HepG2 (cell line): ENCODE results near the gene CALR. TPM values are rescaled to one million over a fixed set of nuclear protein-coding genes. Genes with fewer than 3 reads are reported as not detected.

Source experiments
- ATF2 ChIP-seq: sonication (generic); formaldehyde crosslinking; IDR thresholded peaks from 2 replicates; pipeline ENCODE4 v1.4.0; 2020; ENCODE audit warnings: missing genetic modification reagents
- EED ChIP-seq: sonication (generic); formaldehyde crosslinking; IDR thresholded peaks from 2 replicates; pipeline ENCODE4 v1.5.0; 2020; ENCODE audit warnings: mild to moderate bottlenecking, missing genetic modification reagents
- EHMT2 ChIP-seq: fragments of 200-600 bp; sonication (generic); IDR thresholded peaks from 2 replicates; pipeline ENCODE4 v1.7.0; 2017; ENCODE audit warnings: antibody characterized with exemption, low read depth, low read length, borderline replicate concordance
- GLI4 ChIP-seq: sonication (generic); formaldehyde crosslinking; IDR thresholded peaks from 2 replicates; pipeline ENCODE4 v1.5.1; 2020; ENCODE audit warnings: missing genetic modification reagents, mild to moderate bottlenecking, moderate library complexity, borderline replicate concordance
- GPBP1L1 ChIP-seq: sonication (generic); formaldehyde crosslinking; IDR thresholded peaks from 2 replicates; pipeline ENCODE4 v1.5.0; 2020; ENCODE audit warnings: mild to moderate bottlenecking, missing genetic modification reagents
- GTF3A ChIP-seq: sonication (generic); formaldehyde crosslinking; conservative IDR thresholded peaks from 2 replicates; pipeline ENCODE4 v1.4.0; 2020; ENCODE audit warnings: mild to moderate bottlenecking, missing genetic modification reagents
- HES4 ChIP-seq: sonication (generic); formaldehyde crosslinking; IDR thresholded peaks from 2 replicates; pipeline ENCODE4 v1.9.0; 2021; ENCODE audit warnings: mild to moderate bottlenecking, missing genetic modification reagents, borderline replicate concordance
- HNRNPLL ChIP-seq: fragments of 200-400 bp; formaldehyde crosslinking; IDR thresholded peaks from 2 replicates; pipeline ENCODE4 v1.6.1; 2017; ENCODE audit warnings: mild to moderate bottlenecking, low read depth, low read length; ENCODE audit not compliant: poor library complexity, severe bottlenecking
- NRL ChIP-seq: sonication (generic); formaldehyde crosslinking; IDR thresholded peaks from 2 replicates; pipeline ENCODE4 v1.5.0; 2020; ENCODE audit warnings: missing genetic modification reagents, mild to moderate bottlenecking, moderate library complexity, borderline replicate concordance
- RELA ChIP-seq: sonication (generic); formaldehyde crosslinking; IDR thresholded peaks from 2 replicates; pipeline ENCODE4 v1.4.0; 2020; ENCODE audit warnings: missing genetic modification reagents
- SALL1 ChIP-seq: sonication (generic); formaldehyde crosslinking; IDR thresholded peaks from 2 replicates; pipeline ENCODE4 v1.8.0; 2022; ENCODE audit warnings: mild to moderate bottlenecking, missing genetic modification reagents
- SOX5 ChIP-seq: IDR thresholded peaks from 2 replicates; pipeline ENCODE4 v1.6.1; 2016; ENCODE audit warnings: borderline replicate concordance
- SUZ12 ChIP-seq: fragments of 150-350 bp; IDR thresholded peaks from 2 replicates; pipeline ENCODE4 v1.6.1; 2014; ENCODE audit warnings: low read depth, low read length
- TEAD3 ChIP-seq: optimal IDR thresholded peaks from 2 replicates; pipeline ENCODE3; 2016; ENCODE audit warnings: borderline replicate concordance
- THAP11 ChIP-seq: IDR thresholded peaks from 2 replicates; pipeline ENCODE4 v1.6.1; 2016; ENCODE audit warnings: missing biosample characterization, missing genetic modification reagents
- ZKSCAN5 ChIP-seq: sonication (generic); formaldehyde crosslinking; IDR thresholded peaks from 2 replicates; pipeline ENCODE4 v1.5.1; 2020; ENCODE audit warnings: mild to moderate bottlenecking, missing genetic modification reagents
- ZNF484 ChIP-seq: sonication (generic); formaldehyde crosslinking; IDR thresholded peaks from 2 replicates; pipeline ENCODE4 v1.5.1; 2020; ENCODE audit warnings: mild to moderate bottlenecking, low read depth, missing genetic modification reagents, borderline replicate concordance
- ZNF574 ChIP-seq: sonication (generic); formaldehyde crosslinking; IDR thresholded peaks from 2 replicates; pipeline ENCODE4 v1.4.0; 2020; ENCODE audit warnings: missing genetic modification reagents
- ZNF577 ChIP-seq: sonication (generic); formaldehyde crosslinking; IDR thresholded peaks from 2 replicates; pipeline ENCODE4 v1.4.0; 2020; ENCODE audit warnings: mild to moderate bottlenecking, low read depth, missing genetic modification reagents, borderline replicate concordance
- polyA plus RNA-seq, 8 experiments: library from polyadenylated mRNA; depleted of rRNA in 3 of 8; stranded (reverse) in 7 of 8; unstranded in 1 of 8; fragments of >200 nt; fragmentation: Illumina TruSeq in 4 of 8; extraction: Trizol in 4 of 8; gene quantifications; 2 replicates each; pipeline versions ENCODE4 v1.2.1 to v1.2.3, GENCODE V29; 2011 to 2016; ENCODE audit warnings: low read depth in 4 of 8, missing spikeins in 1 of 8, mixed read lengths in 1 of 8; ENCODE audit not compliant: insufficient read depth in 1 of 8
- total RNA-seq, 5 experiments: library from RNA; depleted of rRNA; stranded (reverse); fragments of >200 nt; fragmentation: Illumina TruSeq; extraction: Trizol; gene quantifications; 2 replicates each; pipeline ENCODE4 v1.2.3, GENCODE V29; 2016; ENCODE audit warnings: low read depth in 1 of 5
- TF ChIP-seq, protein P1 (sequence below): IDR thresholded peaks from 2 replicates; pipeline ENCODE4 v1.6.1; 2012; ENCODE audit warnings: inconsistent platforms
- TF ChIP-seq, protein P2 (sequence below): sonication (generic); formaldehyde crosslinking; IDR thresholded peaks from 2 replicates; pipeline ENCODE4 v1.4.0; 2020; ENCODE audit warnings: missing genetic modification reagents, borderline replicate concordance

The CALR gene
- total and polyA plus RNA-seq, 2 of the 13 experiments (the other 11 are each of a cell fraction or from before 2014, with no cell fraction given) = 898 to 934 TPM

- TF ChIP-seq GTF3A (CRISPR knock-in tag) (0 out of 2 replicates have a peak, but pooled peaks have one; percentile 31), HNRNPLL (no peak), TEAD3 (CRISPR knock-in tag) (no peak), RELA (CRISPR knock-in tag) (no peak), EED (CRISPR knock-in tag) (no peak), SOX5 (CRISPR knock-in tag) (0 out of 2 replicates have a peak, but pooled peaks have one; percentile 15), SALL1 (peak; percentile 6), EHMT2 (no peak), GPBP1L1 (CRISPR knock-in tag) (no peak), ATF2 (CRISPR knock-in tag) (no peak), SUZ12 (no peak), ZNF577 (CRISPR knock-in tag) (no peak), THAP11 (CRISPR knock-in tag) (no peak), NRL (0 out of 2 replicates have a peak, but pooled peaks have one; percentile 63), ZNF574 (CRISPR knock-in tag) (peak; percentile 34; the same call in 1 of the 2 replicates), ZKSCAN5 (0 out of 2 replicates have a peak, but pooled peaks have one; percentile 20), ZNF484 (CRISPR knock-in tag) (no peak), HES4 (peak; percentile 66; the same call in 1 of the 2 replicates), GLI4 (CRISPR knock-in tag) (no peak)
- TF ChIP-seq, protein P1, sequence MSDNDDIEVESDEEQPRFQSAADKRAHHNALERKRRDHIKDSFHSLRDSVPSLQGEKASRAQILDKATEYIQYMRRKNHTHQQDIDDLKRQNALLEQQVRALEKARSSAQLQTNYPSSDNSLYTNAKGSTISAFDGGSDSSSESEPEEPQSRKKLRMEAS = peak; percentile 98
- TF ChIP-seq, protein P2, sequence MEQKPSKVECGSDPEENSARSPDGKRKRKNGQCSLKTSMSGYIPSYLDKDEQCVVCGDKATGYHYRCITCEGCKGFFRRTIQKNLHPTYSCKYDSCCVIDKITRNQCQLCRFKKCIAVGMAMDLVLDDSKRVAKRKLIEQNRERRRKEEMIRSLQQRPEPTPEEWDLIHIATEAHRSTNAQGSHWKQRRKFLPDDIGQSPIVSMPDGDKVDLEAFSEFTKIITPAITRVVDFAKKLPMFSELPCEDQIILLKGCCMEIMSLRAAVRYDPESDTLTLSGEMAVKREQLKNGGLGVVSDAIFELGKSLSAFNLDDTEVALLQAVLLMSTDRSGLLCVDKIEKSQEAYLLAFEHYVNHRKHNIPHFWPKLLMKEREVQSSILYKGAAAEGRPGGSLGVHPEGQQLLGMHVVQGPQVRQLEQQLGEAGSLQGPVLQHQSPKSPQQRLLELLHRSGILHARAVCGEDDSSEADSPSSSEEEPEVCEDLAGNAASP (CRISPR knock-in tag) = peak; percentile 38; the same call in 1 of the 2 replicates
These were observed 46.8 kb downstream of the CALR start (continued) for GRCh38 chr19:12985049-12985776.
